PC-9 (cell line): ENCODE measurements around the gene FPGS.

Source experiments
- EZH2 ChIP-seq: fragments of 200-600 bp; sonication (generic); IDR thresholded peaks from 2 replicates; pipeline ENCODE4 v1.8.0; 2017; ENCODE audit warnings: antibody characterized with exemption, low read depth
- TF ChIP-seq, protein P1 (sequence below): fragments of 200-600 bp; sonication (generic); conservative IDR thresholded peaks from 2 replicates; pipeline ENCODE4 v1.6.1; 2017; ENCODE audit warnings: mixed run types, antibody characterized with exemption, mild to moderate bottlenecking, moderate library complexity

DNA sequence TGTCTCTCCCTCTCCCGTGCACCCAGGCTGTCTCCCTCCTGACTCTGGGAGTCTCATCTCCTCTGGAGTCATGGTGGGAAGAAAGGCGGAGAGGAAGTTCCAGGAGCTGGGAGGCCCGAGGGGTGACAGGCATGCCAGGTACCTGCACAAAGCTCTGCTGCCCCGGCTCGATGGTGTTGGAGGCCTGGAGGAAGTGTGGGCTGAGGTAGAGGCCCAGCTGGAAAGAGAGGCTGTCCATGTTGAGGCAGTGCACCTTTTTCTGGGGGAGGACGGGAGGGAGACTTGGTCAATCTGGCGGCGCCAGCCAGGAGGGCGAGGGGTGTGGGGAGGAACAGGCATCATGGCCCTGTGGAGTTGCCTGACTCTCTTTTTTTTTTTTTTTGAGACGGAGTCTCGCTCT, 15.9 kb downstream of the FPGS start:
- TF ChIP-seq, protein P1, sequence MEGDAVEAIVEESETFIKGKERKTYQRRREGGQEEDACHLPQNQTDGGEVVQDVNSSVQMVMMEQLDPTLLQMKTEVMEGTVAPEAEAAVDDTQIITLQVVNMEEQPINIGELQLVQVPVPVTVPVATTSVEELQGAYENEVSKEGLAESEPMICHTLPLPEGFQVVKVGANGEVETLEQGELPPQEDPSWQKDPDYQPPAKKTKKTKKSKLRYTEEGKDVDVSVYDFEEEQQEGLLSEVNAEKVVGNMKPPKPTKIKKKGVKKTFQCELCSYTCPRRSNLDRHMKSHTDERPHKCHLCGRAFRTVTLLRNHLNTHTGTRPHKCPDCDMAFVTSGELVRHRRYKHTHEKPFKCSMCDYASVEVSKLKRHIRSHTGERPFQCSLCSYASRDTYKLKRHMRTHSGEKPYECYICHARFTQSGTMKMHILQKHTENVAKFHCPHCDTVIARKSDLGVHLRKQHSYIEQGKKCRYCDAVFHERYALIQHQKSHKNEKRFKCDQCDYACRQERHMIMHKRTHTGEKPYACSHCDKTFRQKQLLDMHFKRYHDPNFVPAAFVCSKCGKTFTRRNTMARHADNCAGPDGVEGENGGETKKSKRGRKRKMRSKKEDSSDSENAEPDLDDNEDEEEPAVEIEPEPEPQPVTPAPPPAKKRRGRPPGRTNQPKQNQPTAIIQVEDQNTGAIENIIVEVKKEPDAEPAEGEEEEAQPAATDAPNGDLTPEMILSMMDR = no peak
- TF ChIP-seq EZH2 = no peak
